GM23338 (cell line): ENCODE data around the gene DYRK1A.

Source experiments
- CREB1 ChIP-seq: fragments of 250-450 bp; sonication (Bioruptor Pico); IDR thresholded peaks from 2 replicates; pipeline ENCODE4 v1.5.0; 2020; ENCODE audit warnings: low read depth, mild to moderate bottlenecking, moderate library complexity
- EZH2 ChIP-seq: fragments of 200-600 bp; sonication (generic); IDR thresholded peaks from one replicate; pipeline ENCODE4 v1.8.0; 2017; ENCODE audit warnings: antibody characterized with exemption, mild to moderate bottlenecking, low read depth; ENCODE audit not compliant: unreplicated experiment
- EZH2phosphoT487 ChIP-seq: fragments of 200-600 bp; sonication (generic); IDR thresholded peaks from one replicate; pipeline ENCODE4 v1.8.1; 2018; ENCODE audit warnings: antibody characterized with exemption; ENCODE audit not compliant: unreplicated experiment
- JUNB ChIP-seq: IDR thresholded peaks from one replicate; pipeline ENCODE4 v1.6.1; 2016; ENCODE audit warnings: antibody characterized with exemption; ENCODE audit not compliant: unreplicated experiment
- POLR2AphosphoS5 ChIP-seq: IDR thresholded peaks from 2 replicates; pipeline ENCODE4 v1.6.1; 2016; ENCODE audit warnings: antibody characterized with exemption, low read depth
- TF ChIP-seq, protein P1 (sequence below), 2 experiments: fragments of 200-600 bp in 1 of 2; sonication (generic) in 1 of 2; conservative IDR thresholded peaks; 2 replicates each; pipeline versions ENCODE4 v1.5.1 to v1.6.1; 2016 to 2017; ENCODE audit warnings: antibody characterized with exemption in 2 of 2, low read depth in 2 of 2, mild to moderate bottlenecking in 2 of 2, moderate library complexity in 1 of 2
- TF ChIP-seq, protein P2 (sequence below): fragments of 250-450 bp; sonication (Bioruptor Pico); IDR thresholded peaks from 2 replicates; pipeline ENCODE4 v1.5.0; 2020; ENCODE audit warnings: mild to moderate bottlenecking, moderate library complexity
- TF ChIP-seq, protein P3 (sequence below): IDR thresholded peaks from 2 replicates; pipeline ENCODE4 v1.6.1; 2016; ENCODE audit warnings: antibody characterized with exemption

DNA sequence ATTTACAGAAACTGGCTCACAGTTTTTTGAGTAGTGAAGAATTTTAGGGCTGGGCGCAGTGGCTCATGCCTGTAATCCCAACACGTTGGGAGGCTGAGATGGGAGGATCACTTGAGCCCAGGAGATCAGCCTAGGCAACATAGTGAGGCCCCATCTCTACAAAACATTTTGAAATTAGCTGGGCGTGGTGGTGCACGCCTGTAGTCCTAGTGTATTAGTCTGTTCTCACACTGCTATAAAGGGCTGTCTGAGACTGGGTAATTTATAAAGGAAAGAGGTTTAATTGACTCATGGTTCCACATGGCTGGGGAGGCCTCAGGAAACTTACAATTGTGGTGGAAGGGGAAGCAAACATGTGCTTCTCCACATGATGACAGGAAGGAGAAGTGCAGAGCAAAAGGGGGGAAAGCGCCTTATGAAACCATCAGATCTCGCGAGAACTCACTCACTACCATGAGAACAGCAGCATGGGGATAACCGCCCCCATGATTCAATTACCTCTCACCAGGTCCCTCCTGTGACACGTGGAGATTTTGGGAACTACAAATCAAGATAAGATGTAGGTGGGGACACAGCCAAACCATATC, 24.4 kb upstream of the DYRK1A start:
- TF ChIP-seq, protein P1, sequence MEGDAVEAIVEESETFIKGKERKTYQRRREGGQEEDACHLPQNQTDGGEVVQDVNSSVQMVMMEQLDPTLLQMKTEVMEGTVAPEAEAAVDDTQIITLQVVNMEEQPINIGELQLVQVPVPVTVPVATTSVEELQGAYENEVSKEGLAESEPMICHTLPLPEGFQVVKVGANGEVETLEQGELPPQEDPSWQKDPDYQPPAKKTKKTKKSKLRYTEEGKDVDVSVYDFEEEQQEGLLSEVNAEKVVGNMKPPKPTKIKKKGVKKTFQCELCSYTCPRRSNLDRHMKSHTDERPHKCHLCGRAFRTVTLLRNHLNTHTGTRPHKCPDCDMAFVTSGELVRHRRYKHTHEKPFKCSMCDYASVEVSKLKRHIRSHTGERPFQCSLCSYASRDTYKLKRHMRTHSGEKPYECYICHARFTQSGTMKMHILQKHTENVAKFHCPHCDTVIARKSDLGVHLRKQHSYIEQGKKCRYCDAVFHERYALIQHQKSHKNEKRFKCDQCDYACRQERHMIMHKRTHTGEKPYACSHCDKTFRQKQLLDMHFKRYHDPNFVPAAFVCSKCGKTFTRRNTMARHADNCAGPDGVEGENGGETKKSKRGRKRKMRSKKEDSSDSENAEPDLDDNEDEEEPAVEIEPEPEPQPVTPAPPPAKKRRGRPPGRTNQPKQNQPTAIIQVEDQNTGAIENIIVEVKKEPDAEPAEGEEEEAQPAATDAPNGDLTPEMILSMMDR (conservative IDR thresholded peaks at IDR 0.05; ENCODE audit: low read depth in 2 of 2): no peak
- TF ChIP-seq EZH2 (no peak), POLR2AphosphoS5 (no peak), EZH2phosphoT487 (no peak), CREB1 (CRISPR knock-in tag) (no peak), JUNB (no peak)
- TF ChIP-seq, protein P2, sequence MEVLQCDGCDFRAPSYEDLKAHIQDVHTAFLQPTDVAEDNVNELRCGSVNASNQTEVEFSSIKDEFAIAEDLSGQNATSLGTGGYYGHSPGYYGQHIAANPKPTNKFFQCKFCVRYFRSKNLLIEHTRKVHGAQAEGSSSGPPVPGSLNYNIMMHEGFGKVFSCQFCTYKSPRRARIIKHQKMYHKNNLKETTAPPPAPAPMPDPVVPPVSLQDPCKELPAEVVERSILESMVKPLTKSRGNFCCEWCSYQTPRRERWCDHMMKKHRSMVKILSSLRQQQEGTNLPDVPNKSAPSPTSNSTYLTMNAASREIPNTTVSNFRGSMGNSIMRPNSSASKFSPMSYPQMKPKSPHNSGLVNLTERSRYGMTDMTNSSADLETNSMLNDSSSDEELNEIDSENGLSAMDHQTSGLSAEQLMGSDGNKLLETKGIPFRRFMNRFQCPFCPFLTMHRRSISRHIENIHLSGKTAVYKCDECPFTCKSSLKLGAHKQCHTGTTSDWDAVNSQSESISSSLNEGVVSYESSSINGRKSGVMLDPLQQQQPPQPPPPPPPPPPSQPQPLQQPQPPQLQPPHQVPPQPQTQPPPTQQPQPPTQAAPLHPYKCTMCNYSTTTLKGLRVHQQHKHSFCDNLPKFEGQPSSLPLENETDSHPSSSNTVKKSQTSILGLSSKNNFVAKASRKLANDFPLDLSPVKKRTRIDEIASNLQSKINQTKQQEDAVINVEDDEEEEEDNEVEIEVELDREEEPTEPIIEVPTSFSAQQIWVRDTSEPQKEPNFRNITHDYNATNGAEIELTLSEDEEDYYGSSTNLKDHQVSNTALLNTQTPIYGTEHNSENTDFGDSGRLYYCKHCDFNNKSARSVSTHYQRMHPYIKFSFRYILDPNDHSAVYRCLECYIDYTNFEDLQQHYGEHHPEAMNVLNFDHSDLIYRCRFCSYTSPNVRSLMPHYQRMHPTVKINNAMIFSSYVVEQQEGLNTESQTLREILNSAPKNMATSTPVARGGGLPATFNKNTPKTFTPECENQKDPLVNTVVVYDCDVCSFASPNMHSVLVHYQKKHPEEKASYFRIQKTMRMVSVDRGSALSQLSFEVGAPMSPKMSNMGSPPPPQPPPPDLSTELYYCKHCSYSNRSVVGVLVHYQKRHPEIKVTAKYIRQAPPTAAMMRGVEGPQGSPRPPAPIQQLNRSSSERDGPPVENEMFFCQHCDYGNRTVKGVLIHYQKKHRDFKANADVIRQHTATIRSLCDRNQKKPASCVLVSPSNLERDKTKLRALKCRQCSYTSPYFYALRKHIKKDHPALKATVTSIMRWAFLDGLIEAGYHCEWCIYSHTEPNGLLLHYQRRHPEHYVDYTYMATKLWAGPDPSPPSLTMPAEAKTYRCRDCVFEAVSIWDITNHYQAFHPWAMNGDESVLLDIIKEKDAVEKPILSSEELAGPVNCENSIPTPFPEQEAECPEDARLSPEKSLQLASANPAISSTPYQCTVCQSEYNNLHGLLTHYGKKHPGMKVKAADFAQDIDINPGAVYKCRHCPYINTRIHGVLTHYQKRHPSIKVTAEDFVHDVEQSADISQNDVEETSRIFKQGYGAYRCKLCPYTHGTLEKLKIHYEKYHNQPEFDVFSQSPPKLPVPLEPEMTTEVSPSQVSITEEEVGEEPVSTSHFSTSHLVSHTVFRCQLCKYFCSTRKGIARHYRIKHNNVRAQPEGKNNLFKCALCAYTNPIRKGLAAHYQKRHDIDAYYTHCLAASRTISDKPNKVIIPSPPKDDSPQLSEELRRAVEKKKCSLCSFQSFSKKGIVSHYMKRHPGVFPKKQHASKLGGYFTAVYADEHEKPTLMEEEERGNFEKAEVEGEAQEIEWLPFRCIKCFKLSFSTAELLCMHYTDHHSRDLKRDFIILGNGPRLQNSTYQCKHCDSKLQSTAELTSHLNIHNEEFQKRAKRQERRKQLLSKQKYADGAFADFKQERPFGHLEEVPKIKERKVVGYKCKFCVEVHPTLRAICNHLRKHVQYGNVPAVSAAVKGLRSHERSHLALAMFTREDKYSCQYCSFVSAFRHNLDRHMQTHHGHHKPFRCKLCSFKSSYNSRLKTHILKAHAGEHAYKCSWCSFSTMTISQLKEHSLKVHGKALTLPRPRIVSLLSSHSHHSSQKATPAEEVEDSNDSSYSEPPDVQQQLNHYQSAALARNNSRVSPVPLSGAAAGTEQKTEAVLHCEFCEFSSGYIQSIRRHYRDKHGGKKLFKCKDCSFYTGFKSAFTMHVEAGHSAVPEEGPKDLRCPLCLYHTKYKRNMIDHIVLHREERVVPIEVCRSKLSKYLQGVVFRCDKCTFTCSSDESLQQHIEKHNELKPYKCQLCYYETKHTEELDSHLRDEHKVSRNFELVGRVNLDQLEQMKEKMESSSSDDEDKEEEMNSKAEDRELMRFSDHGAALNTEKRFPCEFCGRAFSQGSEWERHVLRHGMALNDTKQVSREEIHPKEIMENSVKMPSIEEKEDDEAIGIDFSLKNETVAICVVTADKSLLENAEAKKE (CRISPR knock-in tag): no peak
- TF ChIP-seq, protein P3, sequence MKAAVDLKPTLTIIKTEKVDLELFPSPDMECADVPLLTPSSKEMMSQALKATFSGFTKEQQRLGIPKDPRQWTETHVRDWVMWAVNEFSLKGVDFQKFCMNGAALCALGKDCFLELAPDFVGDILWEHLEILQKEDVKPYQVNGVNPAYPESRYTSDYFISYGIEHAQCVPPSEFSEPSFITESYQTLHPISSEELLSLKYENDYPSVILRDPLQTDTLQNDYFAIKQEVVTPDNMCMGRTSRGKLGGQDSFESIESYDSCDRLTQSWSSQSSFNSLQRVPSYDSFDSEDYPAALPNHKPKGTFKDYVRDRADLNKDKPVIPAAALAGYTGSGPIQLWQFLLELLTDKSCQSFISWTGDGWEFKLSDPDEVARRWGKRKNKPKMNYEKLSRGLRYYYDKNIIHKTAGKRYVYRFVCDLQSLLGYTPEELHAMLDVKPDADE: no peak
